ENCODE measurements around the gene CRYGD. TPM values are rescaled to one million over a fixed set of nuclear protein-coding genes. Genes with fewer than 3 reads are reported as not detected.

CRYGD gene
- total and polyA plus RNA-seq, 9 of the 15 experiments (the other 6 are each of a cell fraction or from before 2014, with no cell fraction given) = not detected

- no peak overlapping the region for H3K4me2 ChIP-seq (ENCODE audit: insufficient read depth, low read length)
- POLR2A ChIA-PET = no interaction called here
- H4K20me1 ChIP-seq (replicated peaks; ENCODE audit: control insufficient read depth, insufficient read depth, low read length) = no peaks in the 10 kb centered on the region
- H3K9me3 ChIP-seq (replicated peaks; ENCODE audit: control insufficient read depth, insufficient read depth, low read depth, low read length) = no peaks in the 10 kb centered on the region
- no peak overlapping the region for H3K4me3 ChIP-seq
- H3K9ac ChIP-seq (ENCODE audit: insufficient read depth in 1 of 2, low read depth in 2 of 2, low read length in 2 of 2) = no peak overlapping the region
- BruUV-seq (replicated peaks) = no TSS peak
- no peak overlapping the region for H2AFZ ChIP-seq (ENCODE audit: low read depth, low read length)
- peak in 1 of 2 experiments; percentile 51 for TF ChIP-seq AFF1 (IDR thresholded peaks at IDR 0.05; ENCODE audit: low read depth in 1 of 2, partially characterized antibody in 2 of 2)
- peak; percentile 38; the same call in 1 of the 2 replicates for TF ChIP-seq FOSL1 (tag; conservative IDR thresholded peaks at IDR 0.05)
- no peak for TF ChIP-seq NCOA2 (IDR thresholded peaks at IDR 0.05; ENCODE audit: partially characterized antibody in 2 of 2)
- H3K27ac ChIP-seq (ENCODE audit: extremely low read depth, low read depth, low read length) = no peak overlapping the region
- DNase-seq (ENCODE audit: extremely low read depth in 1 of 4, low spot score in 3 of 4) (no peak), FAIRE-seq (no peak), ATAC-seq (no peak)
- no peaks in the 10 kb centered on the region for H3K9me1 ChIP-seq (ENCODE audit: control insufficient read depth, insufficient read depth, low read length)
- no peaks in the 10 kb centered on the region for H3K27me3 ChIP-seq (ENCODE audit: control insufficient read depth in 2 of 2, insufficient read depth in 2 of 2, low read length in 2 of 2)
- in situ Hi-C loops (cut with MboI) = no loop called here
- H3K36me3 ChIP-seq (ENCODE audit: control insufficient read depth, insufficient read depth, low read length) = no peaks in the 10 kb centered on the region
- no peaks in the 10 kb centered on the region for H3K4me1 ChIP-seq (replicated peaks in 1 of 2; ENCODE audit: control insufficient read depth in 2 of 2, insufficient read depth in 2 of 2, low read length in 2 of 2)
- no peaks in the 10 kb centered on the region for H3K79me2 ChIP-seq (ENCODE audit: control insufficient read depth, insufficient read depth, low read length)
- CTCF ChIA-PET (ENCODE audit: low intra/inter-chr PET ratio) = no interaction called here
- intact Hi-C loops (cut with micrococcal nuclease) = no loop called here
These were observed 28.8 kb upstream of the CRYGD start for GRCh38 chr2:208153156-208153555.

Data from K562 (cell line).